Measurements from ENCODE around the gene EFCAB7. TPM values are rescaled to one million over a fixed set of nuclear protein-coding genes. Genes with fewer than 3 reads are reported as not detected.

The EFCAB7 gene
- total and polyA plus RNA-seq, 2 of the 13 experiments (the other 11 are each of a cell fraction or from before 2014, with no cell fraction given) = 1.7 to 5.4 TPM

GRCh38 chr1:63593886-63594605 is 70.7 kb downstream of the EFCAB7 start (continued):
- TF ChIP-seq ZBED4 (CRISPR knock-in tag; IDR thresholded peaks at IDR 0.05; ENCODE audit: borderline replicate concordance) = no peak
- peak; percentile 14; the same call in 1 of the 2 replicates for TF ChIP-seq RXRA (CRISPR knock-in tag; IDR thresholded peaks at IDR 0.05)
- TF ChIP-seq, protein P1, sequence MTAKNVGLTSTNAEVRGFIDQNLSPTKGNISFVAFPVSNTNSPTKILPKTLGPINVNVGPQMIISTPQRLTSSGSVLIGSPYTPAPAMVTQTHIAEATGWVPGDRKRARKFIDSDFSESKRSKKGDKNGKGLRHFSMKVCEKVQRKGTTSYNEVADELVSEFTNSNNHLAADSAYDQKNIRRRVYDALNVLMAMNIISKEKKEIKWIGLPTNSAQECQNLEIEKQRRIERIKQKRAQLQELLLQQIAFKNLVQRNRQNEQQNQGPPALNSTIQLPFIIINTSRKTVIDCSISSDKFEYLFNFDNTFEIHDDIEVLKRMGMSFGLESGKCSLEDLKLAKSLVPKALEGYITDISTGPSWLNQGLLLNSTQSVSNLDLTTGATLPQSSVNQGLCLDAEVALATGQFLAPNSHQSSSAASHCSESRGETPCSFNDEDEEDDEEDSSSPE (CRISPR knock-in tag; IDR thresholded peaks at IDR 0.05) = 0 out of 2 replicates have a peak, but pooled peaks have one; percentile 0
- no peak for TF ChIP-seq JDP2 (CRISPR knock-in tag; IDR thresholded peaks at IDR 0.05; ENCODE audit: borderline replicate concordance)
- TF ChIP-seq HOXA7 (CRISPR knock-in tag; IDR thresholded peaks at IDR 0.05) = no peak
- TF ChIP-seq TBP (CRISPR knock-in tag; IDR thresholded peaks at IDR 0.05) = no peak
- no peak for TF ChIP-seq ZBTB25 (CRISPR knock-in tag; IDR thresholded peaks at IDR 0.05)
- TF ChIP-seq MEIS2 (CRISPR knock-in tag; IDR thresholded peaks at IDR 0.05) = peak; percentile 6; the same call in 1 of the 2 replicates
- TF ChIP-seq ZNF446 (CRISPR knock-in tag; IDR thresholded peaks at IDR 0.05) = peak; percentile 26; the same call in 1 of the 2 replicates
- no peak for TF ChIP-seq AHR (CRISPR knock-in tag; IDR thresholded peaks at IDR 0.05)
- peak; percentile 41; the same call in 1 of the 2 replicates for TF ChIP-seq TBX2 (CRISPR knock-in tag; IDR thresholded peaks at IDR 0.05; ENCODE audit: borderline replicate concordance)
- no peak for TF ChIP-seq ZNF569 (CRISPR knock-in tag; IDR thresholded peaks at IDR 0.05; ENCODE audit: borderline replicate concordance)
- TF ChIP-seq FOXO4 (CRISPR knock-in tag; conservative IDR thresholded peaks at IDR 0.05) = no peak
- no peak for TF ChIP-seq ZNF503 (CRISPR knock-in tag; IDR thresholded peaks at IDR 0.05)
- TF ChIP-seq CEBPG (CRISPR knock-in tag; IDR thresholded peaks at IDR 0.05) = peak; percentile 56
- no peak for TF ChIP-seq ZNF543 (CRISPR knock-in tag; IDR thresholded peaks at IDR 0.05)
- peak; percentile 55; the same call in 1 of the 2 replicates for TF ChIP-seq ZSCAN21 (CRISPR knock-in tag; IDR thresholded peaks at IDR 0.05; ENCODE audit: borderline replicate concordance)
- no peak for TF ChIP-seq THRA (CRISPR knock-in tag; IDR thresholded peaks at IDR 0.05; ENCODE audit: borderline replicate concordance)
